Suprapubic skin (tissue), 3 donors: ENCODE data around the gene RPUSD4.

ENCODE experiments used
- CTCF ChIP-seq, 2 donors: fragments of 200-600 bp in 1 of 2; fragments of 450-650 bp in 1 of 2; sonication (generic) in 1 of 2; IDR thresholded peaks; one replicate each; pipeline ENCODE4 v1.5.1; 2016 to 2019; ENCODE audit warnings: antibody characterized with exemption in 2 of 2, mild to moderate bottlenecking in 1 of 2, moderate library complexity in 1 of 2
- EP300 ChIP-seq: sonication (generic); formaldehyde crosslinking; IDR thresholded peaks from one replicate; pipeline ENCODE4 v1.6.1; 2017; ENCODE audit warnings: antibody characterized with exemption

DNA sequence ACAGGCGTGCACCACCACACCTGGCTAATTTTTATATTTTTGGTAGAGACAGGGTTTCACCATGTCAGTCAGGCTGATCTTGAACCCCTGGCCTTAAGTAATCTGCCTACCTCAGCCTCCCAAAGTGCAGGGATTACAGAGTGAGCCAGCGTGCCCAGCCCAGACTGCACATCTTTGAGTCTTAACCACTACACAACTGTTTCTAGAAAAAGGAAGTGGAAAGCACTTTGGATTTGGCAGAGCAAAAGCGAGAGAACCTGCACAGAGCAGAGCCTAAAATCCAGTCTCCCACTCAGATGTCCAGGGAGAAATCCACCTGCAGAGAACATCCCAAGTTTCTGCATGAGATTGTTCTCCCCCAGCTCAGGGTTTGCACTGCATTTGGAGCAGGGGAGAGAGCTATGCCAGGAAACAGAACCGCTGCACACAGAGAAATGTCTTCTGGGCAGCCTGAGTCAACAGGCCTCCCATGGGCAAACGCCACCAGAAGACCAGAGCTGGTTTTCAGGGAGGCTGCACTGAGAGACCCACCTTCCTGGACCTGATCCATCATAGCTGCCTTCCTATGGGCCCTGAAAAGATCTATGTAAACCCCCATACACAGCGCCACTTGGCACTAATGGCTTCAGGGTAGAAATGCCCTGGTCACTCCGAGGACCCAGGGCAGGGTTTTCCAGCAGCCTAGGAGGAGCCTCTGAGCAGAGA is 54.0 kb downstream of the RPUSD4 start:
- TF ChIP-seq EP300 = no peak
- TF ChIP-seq CTCF (IDR thresholded peaks at IDR 0.05) = no peak
